HG03442 (cell line): ENCODE measurements around the gene PDE10A.
"Not testable (repeated sequence)": the region's sequence is repeated elsewhere in the genome, so short reads cannot be mapped to it uniquely, and the experiment has no call there.

Experiments used
- ATAC-seq: cut with Tn5 transposase; IDR thresholded peaks from one replicate; pipeline ENCODE4 v1.9.1; 2021; ENCODE audit warnings: mild to moderate bottlenecking, moderate library complexity; ENCODE audit not compliant: unreplicated experiment

The PDE10A gene

DNA sequence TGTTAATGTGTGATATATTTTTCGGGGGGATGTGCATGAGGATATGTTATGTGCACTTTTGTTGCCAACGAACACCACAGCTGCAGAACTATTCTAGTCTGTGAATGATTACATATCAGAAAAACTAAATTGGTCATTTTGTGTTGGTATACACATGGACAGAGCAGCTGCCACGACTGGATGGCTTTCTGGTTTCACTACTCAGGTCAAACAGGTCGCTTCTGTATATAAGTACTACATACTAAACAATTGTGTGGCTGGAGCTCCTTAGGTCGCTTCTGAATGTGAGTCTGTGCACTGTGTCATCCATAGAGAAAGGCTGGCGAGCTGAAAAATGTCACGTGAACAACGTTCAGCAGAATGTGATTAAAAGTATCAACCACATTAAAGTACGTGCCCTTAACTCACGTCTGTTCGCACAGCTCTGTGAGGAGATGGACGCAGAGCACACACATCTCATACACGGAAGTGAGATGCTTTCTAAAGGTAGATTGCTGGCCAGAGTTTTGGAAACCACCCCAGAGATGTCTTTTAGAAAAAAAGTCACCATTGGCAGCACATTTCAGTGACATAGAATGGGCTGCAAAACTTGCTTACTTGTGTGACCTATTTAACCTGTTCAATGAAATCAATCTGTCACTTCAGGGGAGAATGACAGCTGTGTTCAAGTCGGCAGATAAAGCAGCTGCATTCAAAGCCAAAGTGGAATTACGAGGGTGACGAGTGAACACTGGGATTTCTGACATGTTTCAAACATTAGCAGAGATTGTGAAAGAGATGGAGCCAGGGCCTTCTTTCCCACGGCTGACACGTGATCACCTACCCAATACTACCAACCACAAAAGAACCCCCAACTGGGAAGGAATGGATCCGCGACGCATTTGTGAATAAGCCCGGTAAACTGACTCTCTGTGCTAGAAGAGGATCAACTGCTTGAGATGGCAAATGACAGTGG is 176.6 kb downstream of the PDE10A start:
- ATAC-seq: no peak

DNA sequence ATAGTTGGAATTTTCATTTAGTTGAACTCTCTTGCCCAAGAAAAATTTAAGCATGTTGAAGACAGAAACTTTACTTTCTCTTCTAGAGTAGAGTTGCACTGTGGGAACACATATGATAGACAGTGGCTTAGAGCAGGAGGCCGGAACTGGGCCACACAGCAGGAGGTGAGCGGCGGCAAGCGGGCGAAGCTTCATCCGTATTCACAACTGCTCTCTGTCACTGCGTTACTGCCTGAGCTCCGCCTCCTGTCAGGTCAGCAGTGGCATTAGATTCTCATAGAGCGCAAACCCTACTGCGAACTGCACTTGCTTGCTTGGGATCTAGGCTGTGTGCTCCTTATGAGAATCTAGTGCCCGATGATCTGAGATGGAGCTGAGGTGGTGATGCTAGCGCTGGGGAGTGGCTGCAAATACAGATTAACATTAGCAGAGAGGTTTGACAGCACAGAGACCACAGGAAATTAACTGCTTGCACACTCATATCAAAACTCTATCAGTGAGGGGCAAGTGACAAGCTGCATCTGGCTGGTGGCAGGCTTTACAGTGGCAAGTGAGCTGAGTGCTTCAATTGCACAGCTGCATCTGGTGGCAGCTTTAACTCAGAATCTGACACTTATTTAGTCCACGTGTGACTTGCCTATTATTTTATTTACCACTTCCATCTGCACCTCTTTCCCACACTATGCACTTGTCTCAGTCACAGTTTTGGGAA is 178.7 kb downstream of the PDE10A start:
- ATAC-seq: no peak

DNA sequence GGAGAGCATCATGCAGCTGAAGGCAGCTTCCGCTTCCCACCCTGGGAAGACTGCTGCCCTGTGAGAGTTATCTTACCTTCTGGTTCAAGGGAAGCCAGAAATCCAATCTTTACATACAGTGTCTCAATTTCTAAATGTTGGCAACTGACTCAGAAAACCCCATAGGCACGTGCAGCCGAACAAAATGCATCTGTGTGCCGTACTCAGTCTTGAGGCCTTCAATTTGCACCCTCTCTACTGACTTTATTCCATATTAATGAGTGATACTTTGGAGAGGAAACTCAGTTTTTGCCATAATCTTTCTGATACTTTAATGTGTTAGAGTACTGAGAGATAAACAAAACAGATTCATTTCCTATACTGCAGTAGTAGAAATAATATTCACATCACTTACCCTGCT is 181.1 kb downstream of the PDE10A start:
- no peak for ATAC-seq

DNA sequence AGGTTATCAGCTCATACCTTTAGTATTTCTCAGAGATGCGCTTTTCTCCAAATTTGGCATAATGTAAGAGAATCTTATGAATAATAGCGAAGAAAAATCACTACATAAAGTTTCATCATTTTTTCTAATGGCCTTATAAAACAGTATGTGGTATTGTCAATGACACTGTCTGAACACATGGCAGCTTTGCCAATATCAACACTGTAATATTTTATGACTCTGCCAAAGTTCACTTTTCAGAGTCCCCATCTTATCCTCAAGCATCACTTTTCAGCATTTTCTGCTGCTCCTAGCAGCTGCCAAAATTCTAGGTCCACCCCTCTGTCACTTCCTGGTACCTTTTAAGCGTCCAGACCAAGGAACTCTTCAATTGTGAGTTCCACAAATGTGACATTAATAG is 182.1 kb downstream of the PDE10A start:
- ATAC-seq: no peak

DNA sequence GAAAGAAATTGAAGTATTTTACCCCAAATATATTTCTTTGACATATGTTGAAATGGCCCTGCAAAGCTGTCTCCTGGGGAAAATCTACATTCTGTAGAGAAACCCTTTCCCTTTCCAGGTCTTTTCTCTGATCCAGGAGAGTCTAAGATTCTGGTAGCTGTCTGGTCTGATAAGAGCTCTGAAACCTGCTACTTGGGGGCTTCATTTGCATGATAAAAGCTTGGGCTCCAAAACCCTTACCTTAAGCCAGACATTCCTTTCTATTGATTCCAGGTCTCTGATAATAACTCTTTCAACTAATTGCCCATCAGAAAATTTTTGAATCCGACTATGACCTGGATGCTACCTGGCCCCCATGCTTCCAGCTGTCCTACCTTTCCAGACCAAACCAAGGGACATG is 184.5 kb downstream of the PDE10A start:
- ATAC-seq: no peak

DNA sequence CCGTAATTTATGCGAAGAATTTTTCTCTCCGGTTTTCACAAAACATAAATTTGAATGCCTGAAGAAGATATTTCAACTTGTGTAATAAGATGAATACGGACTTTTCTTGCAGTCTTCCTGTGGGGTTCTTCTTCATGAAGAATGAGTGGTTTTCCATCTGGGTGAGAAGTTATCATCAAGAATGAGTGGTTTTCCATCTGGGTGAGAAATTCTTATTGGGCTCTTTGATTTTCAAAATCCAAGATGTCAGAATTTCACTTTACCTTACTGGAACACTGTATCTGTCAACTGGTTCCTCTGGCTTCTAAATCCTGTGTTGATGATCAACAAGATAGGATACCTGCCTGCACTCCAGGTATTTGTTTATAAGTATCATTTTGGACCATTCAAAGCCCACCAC is 193.6 kb downstream of the PDE10A start:
- no peak for ATAC-seq

DNA sequence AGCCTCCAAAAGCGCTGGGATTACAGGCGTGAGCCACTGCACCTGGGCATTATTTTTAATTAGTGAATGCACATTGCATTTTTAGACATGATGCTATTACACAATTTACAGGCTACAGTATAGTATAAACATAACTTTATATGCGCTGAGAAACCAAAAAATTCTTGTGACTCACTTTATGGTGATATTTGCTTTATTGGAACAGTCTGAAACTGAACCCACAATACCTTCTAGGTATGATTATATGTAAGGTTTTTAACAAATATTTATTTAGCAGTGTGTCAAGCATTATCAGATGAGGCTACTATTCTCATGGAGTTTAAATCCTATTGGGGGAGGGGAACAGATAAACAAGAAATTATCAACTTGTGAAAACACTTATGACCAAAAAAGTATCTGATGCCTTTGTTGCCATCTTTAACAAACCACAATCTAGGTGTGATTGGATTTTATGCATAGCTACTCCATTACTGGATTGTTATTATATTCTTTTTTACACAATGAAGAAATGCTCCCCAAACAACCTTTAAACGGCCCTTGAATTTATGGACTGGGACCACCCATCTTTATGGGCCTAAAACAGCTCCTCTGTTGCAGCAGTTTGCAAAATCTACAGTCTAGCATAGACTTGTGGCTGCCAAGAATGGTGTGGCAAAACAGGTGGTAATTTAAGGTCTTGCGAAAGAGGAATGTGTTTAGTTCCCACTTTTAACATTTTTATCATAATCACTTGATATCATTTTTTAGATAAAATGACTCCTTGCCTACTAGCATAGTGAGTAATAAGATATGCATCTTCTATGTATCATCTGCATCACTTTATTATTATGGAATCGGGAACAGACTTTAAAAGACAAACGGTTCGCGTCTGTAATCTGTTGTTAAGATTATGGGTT is 194.5 kb downstream of the PDE10A start:
- no peak for ATAC-seq

DNA sequence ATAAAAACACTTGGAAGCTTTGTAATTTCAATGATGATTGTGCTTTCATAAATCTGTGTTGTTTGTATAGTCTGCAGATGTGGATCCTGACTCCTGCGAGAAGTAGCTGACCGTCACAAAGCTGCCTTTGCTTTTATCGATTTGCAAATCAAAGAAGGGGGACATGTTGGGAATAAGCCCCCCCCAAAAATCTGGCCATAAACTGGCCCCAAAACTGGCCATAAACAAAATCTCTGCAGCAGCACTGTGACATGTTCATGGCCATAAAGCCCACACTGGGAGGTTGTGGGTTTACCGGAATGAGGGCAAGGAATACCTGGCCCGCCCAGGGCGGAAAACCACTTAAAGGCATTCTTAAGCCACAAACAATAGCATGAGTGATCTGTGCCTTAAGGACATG is 199.5 kb downstream of the PDE10A start:
- ATAC-seq: not testable (repeated sequence)

DNA sequence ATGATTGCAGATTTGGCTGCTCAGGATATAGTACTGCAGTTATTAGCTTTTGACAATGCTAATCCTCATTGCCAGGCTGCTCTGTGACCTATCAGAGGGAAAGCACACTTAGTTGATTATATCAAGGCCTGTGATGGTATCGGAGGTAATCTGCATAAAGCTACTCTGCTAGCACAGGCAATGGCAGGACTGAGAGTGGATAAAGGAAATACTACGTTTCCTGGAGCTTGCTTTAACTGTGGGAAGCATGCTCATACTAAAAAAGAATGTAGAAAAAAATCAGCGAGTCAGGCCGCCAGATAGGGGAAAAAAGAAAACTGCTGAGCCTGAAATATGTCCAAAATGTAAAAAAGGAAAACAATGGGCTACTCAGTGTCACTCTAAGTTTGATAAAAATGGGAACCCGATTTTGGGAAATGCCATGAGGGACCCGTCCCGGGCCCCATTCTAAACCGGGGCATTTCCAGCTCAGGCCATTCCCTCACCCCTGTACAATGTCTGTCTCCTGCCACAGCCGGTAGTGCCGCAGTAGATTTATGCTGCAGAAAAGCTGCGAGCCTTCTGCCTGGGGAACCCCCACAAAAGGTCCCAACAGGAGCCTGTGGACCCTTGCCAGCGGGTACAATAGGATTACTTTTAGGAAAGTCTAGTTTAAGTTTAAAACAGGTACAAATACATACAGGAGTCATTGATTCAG is 203.3 kb downstream of the PDE10A start:
- not testable (repeated sequence) for ATAC-seq

DNA sequence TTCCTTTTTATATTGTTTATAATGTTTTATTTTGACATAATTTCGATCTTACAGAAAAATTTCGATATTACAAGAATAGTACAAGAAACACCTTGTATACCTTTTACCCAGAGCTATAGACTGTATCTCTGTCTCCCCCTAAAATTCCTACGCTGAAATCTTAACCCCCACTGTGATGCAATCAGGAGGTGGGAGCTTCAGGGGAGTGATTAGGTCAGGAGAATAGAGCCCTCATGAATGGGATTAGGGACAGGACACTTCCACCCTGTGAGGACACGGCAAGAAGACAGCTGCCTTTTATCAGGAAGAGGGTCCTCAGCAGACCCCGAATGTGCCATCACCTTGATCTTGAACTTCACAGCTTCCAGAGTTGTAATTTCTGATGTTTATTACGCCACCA is 204.9 kb downstream of the PDE10A start:
- no peak for ATAC-seq

DNA sequence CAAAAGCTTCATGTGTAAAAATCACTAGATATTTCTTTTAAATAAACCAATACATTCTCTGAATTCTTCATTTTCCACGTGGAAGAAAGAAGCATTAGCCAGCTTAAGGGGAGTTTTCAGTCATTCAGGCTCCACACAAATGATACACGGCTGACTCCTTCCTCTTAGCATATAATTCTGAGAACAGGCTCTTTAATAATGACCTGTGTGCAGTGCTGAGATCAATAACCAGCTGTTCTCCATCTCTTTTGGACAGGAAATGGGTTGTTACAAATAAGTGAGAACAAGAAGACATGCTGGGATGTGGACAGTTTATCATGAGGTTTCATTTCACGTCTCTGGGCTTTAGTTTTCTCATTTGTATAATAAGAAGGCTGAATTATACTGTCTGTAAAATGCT is 206.8 kb downstream of the PDE10A start:
- ATAC-seq: no peak

DNA sequence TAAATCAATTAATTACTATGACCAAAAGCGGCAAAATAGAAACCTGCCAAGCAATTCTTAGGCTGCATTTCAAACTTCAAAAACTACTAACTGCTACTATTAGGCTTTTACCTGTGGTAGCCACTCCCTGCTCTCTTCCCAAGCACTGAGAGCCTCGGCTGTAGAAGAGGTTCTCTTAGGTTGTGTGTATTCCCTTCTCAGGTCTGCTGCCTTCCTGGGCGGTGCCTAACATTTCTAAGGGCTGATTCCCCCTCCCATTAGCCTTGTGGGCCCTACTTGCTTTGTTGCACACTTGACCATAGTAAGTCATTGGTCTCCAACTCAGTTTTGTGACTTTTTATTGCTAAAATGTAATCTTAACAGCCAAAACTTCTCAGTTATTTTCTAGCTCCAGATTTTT is 207.6 kb downstream of the PDE10A start:
- ATAC-seq: no peak

DNA sequence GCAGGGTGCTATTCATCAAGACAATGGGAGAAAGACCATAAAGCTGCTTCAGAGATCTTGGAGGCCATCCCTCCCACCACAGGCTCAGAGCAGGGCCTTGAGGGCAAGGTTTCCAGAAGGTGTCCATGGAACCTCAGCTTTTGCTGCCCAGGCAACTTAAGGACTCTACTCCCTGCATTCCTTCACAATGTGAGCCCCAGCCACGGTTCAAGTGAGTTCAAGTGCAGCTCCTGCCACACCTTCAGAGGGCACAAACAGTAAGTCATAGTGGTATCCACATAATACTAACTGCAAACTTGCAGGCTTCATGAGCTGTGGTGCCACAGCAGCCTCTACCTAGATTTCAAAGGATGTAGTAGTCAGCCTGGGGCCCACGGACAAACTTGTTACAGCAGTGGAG is 209.6 kb downstream of the PDE10A start:
- ATAC-seq: no peak

DNA sequence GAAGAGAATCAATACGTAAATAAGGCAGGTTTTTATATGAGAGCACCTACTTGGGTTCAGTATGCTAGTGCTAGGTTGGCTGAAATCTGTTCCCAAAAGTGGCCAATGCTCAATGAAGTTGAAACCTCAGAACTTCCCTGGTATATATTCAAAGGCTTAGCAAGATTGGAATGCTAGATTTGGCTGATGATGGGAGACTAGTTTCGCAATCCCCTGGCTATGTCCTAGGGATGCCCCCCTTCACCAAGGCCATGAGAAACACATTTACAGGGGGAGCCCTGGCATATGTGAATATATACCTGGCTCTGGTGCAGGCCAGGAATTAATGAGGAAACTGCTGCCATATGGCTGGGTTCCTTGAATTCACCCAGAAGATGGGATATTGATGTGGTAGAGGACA is 211.2 kb downstream of the PDE10A start:
- ATAC-seq: no peak

DNA sequence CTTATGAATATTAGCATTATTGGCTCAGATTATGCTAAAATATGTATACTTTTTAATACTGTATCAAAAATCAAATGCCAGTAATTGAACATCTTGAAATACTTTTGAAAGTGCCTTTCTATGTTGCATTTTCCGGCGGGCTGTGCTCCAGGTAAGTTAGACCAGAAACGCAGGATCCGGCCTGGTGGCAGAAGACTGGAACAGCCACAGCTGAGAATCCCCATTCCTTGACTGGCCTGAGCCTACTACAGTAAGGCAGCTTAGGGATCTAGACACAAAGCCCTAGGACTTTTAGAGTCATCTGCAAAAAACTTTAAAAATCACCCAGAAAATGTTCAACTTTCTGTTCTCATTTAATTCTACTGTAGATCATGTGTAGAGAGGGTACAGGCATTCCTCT is 214.8 kb downstream of the PDE10A start:
- ATAC-seq: no peak

DNA sequence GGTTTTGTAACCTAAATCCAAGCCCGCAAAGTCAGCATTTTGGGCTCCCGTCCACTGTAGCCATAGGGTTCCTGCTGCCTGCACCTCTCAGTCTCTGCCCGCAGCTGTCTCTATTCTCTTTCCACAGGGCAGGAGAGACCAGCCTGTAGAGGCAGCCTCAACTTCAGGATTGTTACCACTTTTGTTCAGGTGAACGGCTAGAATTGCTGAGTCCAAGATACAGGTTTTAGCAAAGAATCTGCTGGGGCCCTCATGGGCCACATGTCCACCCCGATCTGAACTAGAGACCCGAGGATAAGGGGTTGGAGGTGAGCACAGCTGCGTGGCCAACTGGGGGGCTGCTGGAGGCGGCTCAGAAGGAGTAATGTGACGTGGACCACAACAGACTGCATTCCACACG is 215.9 kb downstream of the PDE10A start:
- no peak for ATAC-seq

DNA sequence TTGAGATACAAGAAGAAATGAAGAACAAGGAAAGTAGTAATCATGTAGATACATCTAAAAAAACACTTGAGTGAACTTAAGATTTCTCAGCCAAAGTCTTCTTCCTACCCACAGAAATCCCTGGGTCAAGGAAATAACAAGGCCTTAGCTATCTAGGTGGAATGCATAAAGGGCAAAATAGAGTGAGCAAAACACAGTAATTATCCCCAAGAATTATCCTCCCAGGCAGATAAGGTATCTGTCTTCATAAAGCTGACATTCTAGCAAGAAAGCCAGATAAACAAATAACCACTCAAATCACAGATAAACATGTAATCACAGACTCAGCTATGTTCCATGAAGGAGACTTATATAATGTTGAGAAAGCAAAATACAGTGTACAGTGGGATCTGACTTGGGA is 216.7 kb downstream of the PDE10A start:
- ATAC-seq: no peak

DNA sequence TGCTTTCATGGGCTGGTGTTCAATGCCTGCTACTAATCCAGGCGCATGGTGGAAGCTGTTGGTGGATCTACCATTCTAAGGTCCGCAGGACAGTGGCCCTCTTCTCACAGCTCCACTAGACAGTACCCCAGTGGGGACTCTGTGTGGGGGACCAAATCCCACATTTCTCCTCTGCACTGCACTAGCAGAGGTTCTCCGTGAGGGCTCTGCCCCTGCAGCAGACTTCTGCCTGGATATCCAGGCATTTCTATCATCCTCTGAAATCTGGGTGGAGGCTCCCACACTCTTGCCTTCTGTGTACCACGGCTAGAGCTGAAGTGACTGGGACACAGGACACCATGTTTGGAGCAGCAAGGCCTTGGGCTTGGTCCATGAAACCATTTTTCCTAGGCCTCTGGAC is 219.6 kb downstream of the PDE10A start:
- no peak for ATAC-seq

DNA sequence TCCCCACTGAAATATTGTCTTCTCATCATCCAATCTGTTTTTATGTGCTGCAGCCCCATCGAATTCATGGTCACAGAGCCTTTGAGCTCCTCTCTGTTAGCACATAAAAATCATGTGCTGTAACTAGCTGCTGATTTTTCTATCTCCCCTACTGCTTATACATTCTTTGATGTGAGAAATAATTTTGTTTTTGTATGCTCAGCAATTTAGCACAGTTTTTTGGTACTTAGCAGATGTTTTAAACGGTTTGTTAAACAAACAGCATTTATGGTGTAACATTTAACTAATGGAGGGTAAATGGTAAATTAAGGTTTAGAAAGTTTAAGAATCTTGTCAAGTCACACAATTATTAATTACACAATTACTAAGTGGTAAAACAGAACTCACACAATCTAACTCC is 221.9 kb downstream of the PDE10A start:
- ATAC-seq: no peak

DNA sequence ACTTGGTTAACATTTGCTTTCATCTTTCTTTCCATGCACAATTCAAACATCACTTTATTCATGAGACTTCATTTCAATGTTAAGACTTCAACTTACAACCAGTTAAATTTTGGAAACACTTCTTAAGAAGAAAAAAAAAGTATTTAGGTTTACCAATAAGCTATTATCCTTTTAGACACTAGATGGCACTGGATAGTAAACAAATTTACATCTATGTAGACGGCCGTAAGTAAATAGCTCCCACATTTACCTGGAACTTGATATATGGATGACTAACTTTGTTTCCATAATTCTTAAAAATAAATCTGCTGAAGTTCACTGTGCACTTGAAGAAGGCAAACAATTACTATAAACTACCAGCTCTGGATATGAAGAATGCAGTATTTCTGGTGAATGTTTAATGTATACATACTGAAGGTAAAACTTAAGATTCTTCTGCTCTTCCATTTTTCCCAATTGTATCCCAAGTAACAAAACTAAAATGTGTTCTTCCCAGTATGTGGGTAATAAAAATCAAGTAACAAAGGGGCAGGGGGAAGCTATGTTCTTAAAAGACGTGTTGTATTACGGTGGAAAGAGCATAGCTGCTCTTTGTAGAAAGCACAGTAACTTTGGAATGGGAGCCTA is 223.0 kb downstream of the PDE10A start:
- ATAC-seq: no peak
